Activated T-helper 1 cell treated with anti-CD3 and anti-CD28 coated beads, Interleukin-2, amount 50 U/mL, for 16 hours (primary cell): Measurements from ENCODE around the gene TYW1B.
"Not testable (repeated sequence)": the region's sequence is repeated elsewhere in the genome, so short reads cannot be mapped to it uniquely, and the experiment has no call there.

Experiments
- DNase-seq, 2 donors: peaks; one replicate each; pipeline ENCODE4 v3.0.0-alpha.2; 2020; ENCODE audit warnings: low read depth in 1 of 2, low spot score in 1 of 2

Gene TYW1B

DNA sequence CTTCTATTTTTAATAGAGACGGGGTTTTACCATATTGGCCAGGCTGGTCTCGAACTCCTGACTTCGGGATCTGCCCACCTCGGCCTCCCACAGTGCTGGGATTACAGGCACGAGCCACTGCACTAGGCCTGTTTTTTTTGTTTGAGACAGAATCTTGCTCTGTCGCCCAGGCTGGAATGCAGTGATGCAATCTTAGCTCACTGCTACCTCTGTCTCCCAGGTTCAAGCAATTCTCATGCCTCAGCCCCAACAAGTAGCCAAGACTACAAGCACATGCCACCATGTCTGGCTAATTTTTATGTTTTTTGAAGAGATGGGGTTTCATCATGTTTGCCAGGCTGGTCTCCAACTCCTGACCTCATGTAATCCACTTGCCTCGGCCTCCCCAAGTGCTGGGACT, 73.7 kb downstream of the TYW1B start:
- DNase-seq = no peak

DNA sequence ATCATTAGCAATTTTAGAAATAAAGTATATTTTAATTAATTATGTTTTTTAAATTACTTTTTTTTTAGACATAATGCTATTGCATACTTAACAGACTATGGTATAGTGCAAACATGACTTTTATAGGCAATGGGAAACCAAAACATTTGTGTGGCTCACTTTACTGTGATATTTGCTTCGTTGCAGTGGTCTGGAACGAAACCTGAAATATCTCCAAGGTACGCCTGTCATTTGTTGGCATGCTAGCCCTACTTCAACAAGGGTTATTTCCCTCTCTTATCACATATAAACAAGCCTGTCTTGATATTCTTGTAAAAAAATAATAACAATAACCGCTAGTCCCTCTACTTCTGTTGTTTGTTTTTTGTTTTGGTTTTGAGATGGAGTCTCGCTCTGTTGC, 74.2 kb downstream of the TYW1B start:
- no peak for DNase-seq

GRCh38 chr7:72753229-72753628, 74.8 kb downstream of the TYW1B start:
- not testable (repeated sequence) for DNase-seq

- no peak for DNase-seq
Measured at GRCh38 chr7:72751978-72752377, 76.0 kb downstream of the TYW1B start.

DNA sequence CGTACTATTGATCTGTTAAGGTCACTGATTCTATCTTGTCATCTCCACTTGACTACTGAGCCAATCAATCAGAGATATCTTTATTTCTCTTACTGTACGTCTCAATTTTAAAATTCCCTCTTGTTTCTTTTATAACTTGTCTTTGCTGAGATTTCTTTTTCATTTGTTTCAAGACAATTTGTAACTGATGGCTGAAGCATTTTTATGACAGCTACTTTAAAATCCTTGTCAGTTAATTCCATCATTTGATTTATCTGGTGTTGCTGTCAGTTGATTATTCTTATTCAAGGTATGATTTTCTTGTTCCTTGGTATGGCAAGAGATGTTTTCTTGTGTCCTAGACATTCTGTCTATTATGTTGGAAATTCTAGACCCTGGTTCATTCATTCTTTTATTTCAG, 76.6 kb downstream of the TYW1B start:
- no peak for DNase-seq

GRCh38 chr7:72748649-72749048, 79.4 kb downstream of the TYW1B start:
- not testable (repeated sequence) for DNase-seq

DNA sequence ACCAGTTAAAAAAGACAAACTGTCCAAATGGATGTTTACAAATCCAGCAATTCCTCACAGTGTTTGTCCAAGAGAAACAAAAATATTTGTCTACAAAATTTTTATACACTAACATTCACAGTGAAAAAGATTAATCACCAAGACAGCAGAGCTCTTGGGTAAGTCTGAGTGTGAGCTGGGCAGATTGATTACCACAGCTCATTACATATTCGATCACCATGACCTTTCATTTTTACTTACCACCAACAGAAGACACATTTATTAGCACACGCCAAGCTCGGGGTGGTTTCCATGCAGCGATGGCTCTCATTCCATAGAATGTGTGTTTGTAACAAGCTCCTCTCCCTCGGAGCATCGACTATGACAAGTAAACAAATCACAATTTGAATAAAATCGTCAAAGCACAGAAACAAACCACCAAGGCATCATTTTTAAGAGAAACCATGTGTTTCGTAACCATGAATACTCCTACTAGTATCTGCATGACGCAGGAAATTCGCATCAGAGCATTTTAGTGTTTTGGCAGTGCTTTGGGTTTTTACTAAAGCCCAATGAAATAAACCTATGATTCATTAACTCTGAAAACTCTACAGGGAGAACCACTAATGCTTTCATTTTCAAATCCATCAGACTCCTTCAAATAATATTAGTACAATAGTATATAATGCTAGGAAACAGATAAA, 83.6 kb downstream of the TYW1B start:
- not testable (repeated sequence) for DNase-seq

GRCh38 chr7:72743801-72744200, 84.2 kb downstream of the TYW1B start:
- not testable (repeated sequence) for DNase-seq

GRCh38 chr7:72739716-72740115, 88.3 kb downstream of the TYW1B start:
- DNase-seq = not testable (repeated sequence)

DNA sequence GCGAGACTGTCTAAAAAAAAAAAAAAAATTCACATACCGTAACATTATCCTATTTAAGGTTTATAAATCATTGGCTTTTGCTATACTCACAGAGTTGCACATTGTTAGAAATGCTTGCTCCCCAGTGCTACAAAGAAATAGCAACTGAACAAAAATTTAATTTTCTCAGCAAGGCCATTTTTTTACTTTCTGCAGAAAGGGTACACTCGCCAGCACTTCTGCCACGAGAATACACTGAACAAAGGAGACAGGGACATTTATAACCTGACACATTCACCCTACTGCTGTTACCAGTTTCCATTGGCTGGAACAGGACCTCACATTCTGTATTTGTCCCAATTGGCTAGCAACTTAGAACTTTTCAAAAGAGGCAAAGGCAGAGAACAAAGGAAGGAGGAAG, 92.1 kb downstream of the TYW1B start:
- DNase-seq = not testable (repeated sequence)

DNA sequence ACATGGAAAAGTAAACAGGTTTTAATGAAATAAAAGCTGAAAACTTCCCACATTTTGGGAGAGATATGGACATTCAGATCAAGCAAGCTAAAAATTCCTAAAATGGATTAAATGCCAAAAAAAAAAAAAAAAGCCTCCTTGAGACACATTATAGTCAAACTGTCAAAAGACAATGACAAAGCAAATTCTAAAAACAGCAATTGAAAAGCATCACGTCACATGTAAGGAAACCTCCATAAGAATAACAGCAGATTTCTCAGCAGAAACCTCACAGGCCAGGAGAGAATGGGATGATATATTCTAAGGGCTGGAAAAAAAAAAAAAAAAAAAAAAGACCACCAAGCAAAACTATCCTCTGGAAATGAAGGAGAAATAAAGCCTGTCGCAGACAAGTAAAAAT, 97.2 kb downstream of the TYW1B start:
- not testable (repeated sequence) for DNase-seq

GRCh38 chr7:72730384-72730783, 97.6 kb downstream of the TYW1B start:
- not testable (repeated sequence) for DNase-seq

DNA sequence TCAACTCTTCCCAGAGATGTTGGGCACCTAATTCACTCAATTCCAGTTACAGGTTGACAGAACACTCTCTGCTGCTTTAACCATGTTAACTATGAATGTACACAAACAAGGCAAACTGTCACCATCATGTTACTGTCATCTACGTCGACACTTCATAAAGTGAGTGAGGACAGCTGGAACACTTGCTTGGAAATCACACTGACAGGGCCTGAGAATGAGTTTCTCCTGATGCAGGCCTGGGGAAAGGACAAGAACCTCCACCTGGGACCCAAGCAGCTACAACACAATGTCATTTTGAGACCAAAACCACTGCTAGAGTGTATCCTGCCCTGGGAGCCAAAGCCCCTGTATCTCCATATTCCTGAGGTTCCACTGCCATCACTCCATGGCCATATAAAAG, 98.9 kb downstream of the TYW1B start:
- DNase-seq = not testable (repeated sequence)

DNA sequence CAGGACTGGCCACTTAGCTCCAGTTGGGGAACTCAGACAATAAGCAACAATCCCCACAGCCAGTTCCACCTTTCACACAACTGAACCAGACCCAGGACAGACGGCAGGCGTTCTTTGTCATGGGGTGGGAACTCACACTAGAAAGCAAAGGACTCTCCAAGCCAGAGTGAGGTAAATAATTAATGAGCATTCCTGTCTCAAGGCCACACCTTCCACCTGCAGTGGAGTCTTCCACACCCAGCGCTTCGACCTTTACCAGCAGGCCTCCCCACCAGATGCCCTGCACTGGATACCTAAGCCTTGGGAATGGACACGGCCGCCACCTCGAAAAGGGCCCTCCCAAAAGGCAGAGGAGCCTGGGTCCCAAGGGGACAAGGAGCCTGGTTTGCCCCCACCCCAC, 105.3 kb downstream of the TYW1B start:
- DNase-seq = not testable (repeated sequence)

- DNase-seq = not testable (repeated sequence)
Measured at GRCh38 chr7:72720890-72721289, 107.1 kb downstream of the TYW1B start.

DNA sequence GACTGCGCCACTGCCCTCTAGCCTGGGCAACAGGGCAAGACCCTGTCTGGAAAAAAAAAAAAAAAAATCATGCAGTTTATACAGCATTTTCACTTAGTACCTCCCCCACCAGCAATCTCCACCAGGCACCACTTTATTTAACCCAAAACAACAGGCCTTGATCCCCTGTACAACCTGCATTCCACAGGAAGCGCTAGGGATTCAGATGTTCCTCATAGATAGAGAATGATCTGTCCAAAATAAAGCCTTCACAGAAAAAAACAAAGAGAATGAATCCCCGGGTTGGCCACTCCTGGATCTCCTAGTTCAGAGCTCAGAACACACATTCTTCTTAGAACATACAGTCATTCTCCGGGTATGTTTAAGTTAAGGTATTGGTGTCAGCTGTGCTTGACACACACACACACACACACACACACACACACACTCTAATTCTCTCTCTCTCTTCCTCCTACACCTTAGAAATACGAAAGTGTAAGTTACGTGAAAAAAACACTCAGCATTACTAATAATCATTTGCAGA, 110.7 kb downstream of the TYW1B start:
- not testable (repeated sequence) for DNase-seq

GRCh38 chr7:72711927-72712326, 116.1 kb downstream of the TYW1B start:
- not testable (repeated sequence) for DNase-seq

DNA sequence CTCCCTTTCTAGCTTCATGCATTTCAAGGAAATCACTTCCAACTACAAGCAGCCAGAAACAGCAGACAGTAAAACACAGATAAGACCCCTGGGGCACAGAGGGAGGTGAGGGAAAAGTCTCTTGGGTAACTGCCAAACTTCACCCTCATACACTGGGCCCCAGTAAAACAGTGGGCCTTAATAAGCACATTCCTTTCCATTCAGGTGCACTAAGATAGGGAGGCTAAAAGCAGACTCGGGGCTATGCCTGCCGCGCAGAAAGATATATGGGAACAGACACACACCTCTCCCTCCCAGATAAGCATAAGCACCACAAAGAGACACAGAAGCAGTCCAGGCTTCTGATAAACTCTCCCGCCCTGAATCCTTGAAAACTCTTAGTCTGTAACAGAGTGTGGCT, 117.0 kb downstream of the TYW1B start:
- no peak for DNase-seq

DNA sequence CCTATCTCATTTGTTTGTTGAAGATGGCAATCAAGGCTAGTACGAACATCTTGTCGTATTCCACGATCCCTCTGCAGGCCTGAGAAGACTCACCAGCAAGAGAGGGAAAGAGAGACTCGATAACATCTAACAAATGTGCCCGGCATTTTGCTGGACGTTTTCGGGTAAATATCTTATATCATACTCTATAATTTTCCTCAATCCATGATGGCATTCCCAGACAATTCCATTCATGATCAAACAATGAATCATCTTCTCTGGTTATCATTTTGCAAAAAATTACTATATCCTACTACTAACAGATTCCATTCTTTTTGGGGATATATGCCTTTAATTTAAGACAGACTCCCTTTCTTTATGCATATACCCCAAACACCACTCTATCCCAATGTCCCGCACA, 118.1 kb downstream of the TYW1B start:
- DNase-seq = no peak

DNA sequence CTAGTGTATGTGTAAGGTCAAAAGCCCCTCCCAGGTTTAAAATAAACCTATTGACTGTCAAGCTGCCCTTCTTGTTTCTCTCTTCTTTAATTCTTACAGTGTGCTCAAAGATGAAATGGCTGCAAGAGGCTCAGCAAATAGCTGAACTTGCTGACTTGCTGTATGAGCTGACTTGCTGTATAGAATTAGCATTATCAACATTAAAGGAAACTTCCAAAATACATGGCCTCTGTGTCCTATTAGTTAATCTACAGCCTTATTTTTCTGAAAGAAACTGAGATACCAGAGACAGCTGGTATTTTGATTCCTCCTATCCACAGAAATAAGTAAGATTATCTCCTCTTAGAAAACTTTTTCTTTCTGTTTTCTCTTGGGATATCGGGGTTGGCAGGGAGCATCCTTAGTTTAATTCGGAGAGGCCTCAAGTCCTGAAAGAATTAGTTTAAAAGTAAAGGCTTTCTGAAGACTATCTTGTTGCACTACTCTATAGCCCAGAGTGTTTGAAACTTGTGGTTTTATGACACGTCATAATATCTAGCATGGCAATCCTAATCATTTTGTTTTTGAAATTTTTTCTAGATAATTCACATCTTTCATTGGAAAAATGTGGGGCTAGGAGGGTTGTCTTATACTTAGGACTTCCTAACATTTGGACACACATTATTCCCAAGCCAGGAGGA, 119.5 kb downstream of the TYW1B start:
- DNase-seq = not testable (repeated sequence)

DNA sequence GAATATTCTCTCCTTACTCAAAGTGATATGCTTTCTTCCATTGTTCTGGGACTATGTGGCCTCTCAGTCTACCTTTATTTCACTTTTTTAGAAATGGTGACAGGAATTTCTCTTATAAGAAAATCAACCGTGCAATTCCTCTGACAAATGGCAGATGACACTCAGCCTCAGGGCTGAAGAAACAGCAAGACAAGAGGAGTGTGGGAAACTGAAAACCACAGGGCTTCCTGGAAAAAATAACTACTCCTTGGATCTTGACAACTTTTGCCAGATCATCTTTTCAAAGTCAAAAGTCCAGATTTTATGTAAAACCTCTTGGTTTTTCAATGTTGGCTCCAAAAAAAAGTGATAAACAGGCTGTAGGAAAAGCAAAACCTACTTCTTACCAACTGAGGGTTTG, 121.5 kb downstream of the TYW1B start:
- no peak for DNase-seq

DNA sequence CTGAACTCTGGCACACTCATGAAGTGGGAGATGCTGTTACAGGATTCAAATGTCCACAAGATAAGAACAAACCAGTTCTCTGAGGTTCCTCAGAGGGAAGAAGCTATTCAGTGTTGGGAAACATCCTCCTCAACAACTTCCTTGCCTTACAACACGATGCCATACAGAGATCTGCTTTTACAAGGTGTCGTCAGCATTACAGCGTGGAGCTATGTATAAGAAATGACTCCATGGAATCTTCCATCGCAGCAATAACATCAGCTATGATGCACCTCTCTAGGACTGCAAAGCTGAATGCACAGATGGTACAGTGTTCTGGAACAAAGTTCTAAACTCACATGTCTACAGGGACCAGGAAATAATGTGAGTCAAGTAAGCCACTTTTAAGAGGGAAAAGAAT, 122.3 kb downstream of the TYW1B start:
- DNase-seq = not testable (repeated sequence)

DNA sequence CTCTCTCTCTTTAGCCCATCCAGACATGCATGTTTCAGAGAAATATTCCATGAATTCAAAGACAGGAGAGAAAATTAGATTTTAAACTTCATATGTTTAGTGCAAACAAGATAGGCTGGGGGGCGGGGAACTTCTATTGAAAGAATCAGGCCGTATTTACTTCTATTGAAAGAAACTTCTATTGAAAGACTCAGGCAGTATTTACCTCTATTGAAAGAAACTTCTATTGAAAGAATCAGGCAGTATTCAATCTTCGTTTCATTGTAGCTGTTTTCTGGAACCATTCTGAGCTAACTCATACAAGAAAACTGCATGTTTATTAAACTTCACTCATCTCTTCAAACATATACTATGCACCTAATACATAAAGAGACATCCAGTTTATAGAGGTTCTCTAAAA, 123.1 kb downstream of the TYW1B start:
- DNase-seq = no peak
